C4-2B (cell line): ENCODE measurements around the gene PGA5.
"Not testable (repeated sequence)": the region's sequence is repeated elsewhere in the genome, so short reads cannot be mapped to it uniquely, and the experiment has no call there.

ENCODE experiments used
- H3K27ac ChIP-seq: fragments of 450-650 bp; 2 replicates; pipeline ENCODE4 v1.5.1; 2017
- CTCF ChIP-seq: fragments of 450-650 bp; conservative IDR thresholded peaks from 2 replicates; pipeline ENCODE4 v1.5.1; 2017; ENCODE audit warnings: mild to moderate bottlenecking
- ZFX ChIP-seq: fragments of 450-650 bp; IDR thresholded peaks from 2 replicates; pipeline ENCODE4 v1.6.1; 2017

PGA5 gene

DNA sequence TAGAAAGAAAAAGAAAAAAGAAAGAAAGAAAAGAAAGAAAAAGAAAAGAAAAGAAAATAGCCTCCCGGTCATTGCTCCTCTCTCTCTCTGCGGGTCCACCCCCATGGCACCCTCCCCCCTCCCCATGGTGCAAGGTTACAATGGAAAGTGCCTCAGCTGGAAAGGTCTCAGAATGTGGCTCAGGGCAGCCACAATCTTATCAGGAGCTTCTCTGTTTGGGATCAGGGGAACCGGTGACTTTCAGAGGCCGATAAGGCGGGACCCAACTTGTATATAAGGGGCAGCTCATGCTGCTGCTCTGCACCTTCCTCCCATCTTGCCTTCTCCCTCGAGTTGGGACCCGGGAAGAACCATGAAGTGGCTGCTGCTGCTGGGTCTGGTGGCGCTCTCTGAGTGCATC is at the start of gene PGA5:
TSS of gene PGA5 (plus strand) at position 301 of the 400 bp plus-strand sequence. CDS start at position 353, 52 bp downstream.
- not testable (repeated sequence) for H3K27ac ChIP-seq

- TF ChIP-seq ZFX (no peak), CTCF (no peak)
- H3K27ac ChIP-seq, result no peak overlapping the region
Measured at GRCh38 chr11:61193596-61193995, 47.4 kb upstream of the PGA5 start.

DNA sequence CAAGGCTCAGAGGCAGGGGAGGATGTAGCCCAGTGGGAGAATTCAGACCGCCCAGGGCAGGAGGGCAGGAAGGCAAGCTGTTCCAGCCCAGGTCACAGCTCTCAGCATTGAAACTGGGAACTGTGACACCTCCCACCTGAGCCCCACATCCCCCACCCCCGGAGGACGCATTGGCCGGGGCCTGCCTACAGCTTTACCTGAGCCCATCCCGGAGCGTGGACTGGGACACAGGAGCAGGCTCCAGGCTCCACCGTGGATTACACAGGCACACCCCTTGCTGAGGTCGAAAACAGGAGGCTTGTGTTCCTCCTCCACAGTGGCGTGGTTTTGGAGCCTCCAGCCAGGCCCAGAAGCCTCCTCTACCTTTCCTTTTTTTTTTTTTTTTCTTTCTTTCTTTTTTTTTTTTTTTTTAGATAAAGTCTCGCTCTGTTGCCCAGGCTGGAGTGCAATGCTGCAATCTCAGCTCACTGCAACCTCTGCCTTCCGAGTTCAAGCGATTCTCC is 46.8 kb upstream of the PGA5 start:
- TF ChIP-seq ZFX (no peak), CTCF (no peak)
- H3K27ac ChIP-seq, result no peak overlapping the region

- no peak for TF ChIP-seq ZFX
- TF ChIP-seq CTCF, result no peak
Measured at GRCh38 chr11:61194981-61195695, 45.8 kb upstream of the PGA5 start.

GRCh38 chr11:61195719-61196118 is 45.3 kb upstream of the PGA5 start:
- H3K27ac ChIP-seq, result no peak overlapping the region
- TF ChIP-seq ZFX (no peak), CTCF (no peak)

More at GRCh38 chr11:61194981-61195695, 45.8 kb upstream of the PGA5 start:
- H3K27ac ChIP-seq, result no peak overlapping the region

GRCh38 chr11:61198361-61198760 is 42.6 kb upstream of the PGA5 start:
- H3K27ac ChIP-seq, result no peak overlapping the region
- no peak for TF ChIP-seq CTCF
- no peak for TF ChIP-seq ZFX

- no peak overlapping the region for H3K27ac ChIP-seq
- TF ChIP-seq ZFX (no peak), CTCF (no peak)
Measured at GRCh38 chr11:61198948-61199523, 41.9 kb upstream of the PGA5 start.

DNA sequence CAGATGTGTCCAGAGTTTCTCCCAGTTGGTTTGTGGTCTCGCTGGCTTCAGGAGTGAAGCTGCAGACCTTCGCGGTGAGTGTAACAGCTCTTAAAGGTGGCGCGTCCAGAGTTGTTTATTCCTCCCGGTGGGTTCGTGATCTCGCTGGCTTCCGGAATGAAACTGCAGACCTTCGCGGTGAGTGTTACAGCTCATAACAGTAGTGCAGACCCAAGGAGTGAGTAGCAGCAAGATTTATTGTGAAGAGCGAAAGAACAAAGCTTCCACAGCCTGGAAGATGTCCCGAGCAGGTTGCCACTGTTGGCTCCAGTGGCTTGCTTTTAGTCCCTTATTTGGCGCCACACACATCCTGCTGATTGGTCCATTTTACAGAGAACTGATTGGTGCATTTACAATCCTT is 39.5 kb upstream of the PGA5 start:
- TF ChIP-seq ZFX (no peak), CTCF (no peak)
- H3K27ac ChIP-seq, result no peak overlapping the region

DNA sequence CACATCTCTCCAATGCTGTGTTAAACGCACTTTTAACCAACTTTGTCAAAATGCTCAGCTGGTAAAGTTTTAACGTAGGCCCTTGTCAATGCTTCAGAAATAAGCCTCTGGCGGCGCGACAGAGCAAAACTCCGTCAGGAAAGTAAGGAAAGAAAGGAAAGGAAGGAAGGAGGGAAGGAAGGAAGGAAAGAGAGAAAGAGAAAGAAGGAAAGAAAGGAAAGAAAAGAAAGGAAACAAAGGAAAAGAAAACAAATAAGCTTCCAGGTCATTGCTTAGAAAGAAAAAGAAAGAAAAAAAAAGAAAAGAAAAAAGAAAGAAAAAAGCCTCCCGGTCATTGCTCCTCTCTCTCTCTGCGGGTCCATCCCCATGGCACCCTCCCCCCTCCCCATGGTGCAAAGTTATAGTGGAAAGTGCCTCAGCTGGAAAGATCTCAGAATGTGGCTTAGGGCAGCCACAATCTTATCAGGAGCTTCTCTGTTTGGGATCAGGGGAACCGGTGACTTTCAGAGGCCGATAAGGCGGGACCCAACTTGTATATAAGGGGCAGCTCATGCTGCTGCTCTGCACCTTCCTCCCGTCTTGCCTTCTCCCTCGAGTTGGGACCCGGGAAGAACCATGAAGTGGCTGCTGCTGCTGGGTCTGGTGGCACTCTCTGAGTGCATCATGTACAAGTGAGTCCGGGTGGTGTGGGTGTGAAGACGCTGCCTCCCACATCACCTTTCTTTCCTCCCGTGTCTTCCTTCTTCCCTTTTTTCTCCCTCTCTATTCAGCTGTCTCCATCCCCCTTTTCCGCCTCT is 37.8 kb upstream of the PGA5 start, which contains the start of gene PGA3:
TSS of gene PGA3 (plus strand) at position 566 of the 797 bp plus-strand sequence. CDS start at position 616, 50 bp downstream.
- H3K27ac ChIP-seq, result not testable (repeated sequence)

DNA sequence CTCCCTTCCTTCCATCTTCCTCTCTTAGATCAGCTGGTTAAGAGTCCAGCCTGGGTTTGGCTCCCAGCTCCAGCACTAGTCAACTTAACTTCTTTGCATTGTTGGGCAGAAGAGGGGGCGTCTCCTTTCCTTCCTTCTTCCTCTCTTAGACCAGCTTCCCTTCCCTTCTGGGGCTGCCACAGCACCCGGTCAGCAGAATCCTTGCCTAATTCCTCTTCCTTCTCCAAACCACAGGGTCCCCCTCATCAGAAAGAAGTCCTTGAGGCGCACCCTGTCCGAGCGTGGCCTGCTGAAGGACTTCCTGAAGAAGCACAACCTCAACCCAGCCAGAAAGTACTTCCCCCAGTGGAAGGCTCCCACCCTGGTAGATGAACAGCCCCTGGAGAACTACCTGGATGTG is 37.1 kb upstream of the PGA5 start:
- H3K27ac ChIP-seq, result not testable (repeated sequence)
